ENCODE results near the gene MAB21L3.

- TF ChIP-seq CEBPB (IDR thresholded peaks at IDR 0.05) (no peak), RAD21 (IDR thresholded peaks at IDR 0.05; ENCODE audit: low read depth) (no peak), EP300 (IDR thresholded peaks at IDR 0.05; ENCODE audit: borderline replicate concordance) (no peak), REST (IDR thresholded peaks at IDR 0.05; ENCODE audit: low read depth) (no peak), NFIC (IDR thresholded peaks at IDR 0.05) (no peak), YY1 (IDR thresholded peaks at IDR 0.05; ENCODE audit: low read depth) (no peak), MAX (IDR thresholded peaks at IDR 0.05) (no peak), FOXM1 (IDR thresholded peaks at IDR 0.05; ENCODE audit: borderline replicate concordance, low read depth) (no peak), TEAD4 (IDR thresholded peaks at IDR 0.05) (no peak), TAF1 (IDR thresholded peaks at IDR 0.05; ENCODE audit: low read depth) (no peak), EGR1 (IDR thresholded peaks at IDR 0.05) (no peak), ZBTB7A (IDR thresholded peaks at IDR 0.05; ENCODE audit: low read depth) (no peak), CREB1 (IDR thresholded peaks at IDR 0.05; ENCODE audit: low read depth) (no peak)
Observed at GRCh38 chr1:116110567-116111523, at the start of gene MAB21L3.

All from Ishikawa (cell line).